Activated naive CD4-positive, alpha-beta T cell treated with anti-CD3 and anti-CD28 coated beads, Interleukin-2, amount 50 U/mL, for 72 hours (primary cell): ENCODE measurements around the gene TP73. TPM values are rescaled to one million over a fixed set of nuclear protein-coding genes. Genes with fewer than 3 reads are reported as not detected.

ENCODE experiments used
- total RNA-seq, 2 donors: library from RNA; stranded (reverse); gene quantifications; one replicate each; pipeline ENCODE4 v1.2.3, GENCODE V29; 2022

The TP73 gene
- total RNA-seq, 2 donors from 2014 or later: 0.30 to 0.39 TPM

Other genes with a start within 250 kb of the TP73 start
- gene ARHGEF16, start 197.9 kb upstream of the TP73 start, total RNA-seq: under 1 TPM in 1 of 2 donors, not detected in 1; 0.46 TPM
- 1 to 10 TPM; 4.6 to 7.6 TPM for gene MEGF6, start 41.0 kb upstream of the TP73 start, total RNA-seq
- 1 to 10 TPM; 6.0 to 10.0 TPM for gene TPRG1L, start 27.5 kb upstream of the TP73 start, total RNA-seq
- 10 to 100 TPM; 26.5 to 38.6 TPM for gene WRAP73, start 2.4 kb upstream of the TP73 start, total RNA-seq
- not detected for gene CCDC27, start 99.9 kb downstream of the TP73 start, total RNA-seq
- 1 to 10 TPM; 1.0 to 2.7 TPM for gene SMIM1, start 120.2 kb downstream of the TP73 start, total RNA-seq
- gene LRRC47, start 144.0 kb downstream of the TP73 start, total RNA-seq: 10 to 100 TPM; 26.8 to 33.9 TPM
- 10 to 100 TPM; 26.9 to 28.3 TPM for gene CEP104, start 204.7 kb downstream of the TP73 start, total RNA-seq
- 10 to 100 TPM; 12.0 TPM for gene DFFB, start 205.0 kb downstream of the TP73 start, total RNA-seq
- 10 to 100 TPM; 28.9 to 34.7 TPM for gene C1orf174, start 247.8 kb downstream of the TP73 start, total RNA-seq